HepG2 (cell line): Measurements from ENCODE around the gene CSKMT. TPM values are rescaled to one million over a fixed set of nuclear protein-coding genes. Genes with fewer than 3 reads are reported as not detected.
A peak's percentile ranks its signal among the peaks of the same experiment; 100 is the strongest.

ENCODE experiments used
- ATF3 ChIP-seq: sonication (generic); formaldehyde crosslinking; IDR thresholded peaks from 2 replicates; pipeline ENCODE4 v1.4.0; 2020; ENCODE audit warnings: missing genetic modification reagents
- ATM ChIP-seq: fragments of 450-650 bp; IDR thresholded peaks from 2 replicates; pipeline ENCODE4 v1.7.1; 2017; ENCODE audit warnings: mild to moderate bottlenecking, borderline replicate concordance
- CAMTA2 ChIP-seq: sonication (generic); formaldehyde crosslinking; IDR thresholded peaks from 2 replicates; pipeline ENCODE4 v1.4.0; 2020; ENCODE audit warnings: mild to moderate bottlenecking, missing genetic modification reagents, borderline replicate concordance
- CC2D1A ChIP-seq: sonication (generic); formaldehyde crosslinking; IDR thresholded peaks from 2 replicates; pipeline ENCODE4 v1.8.1; 2023; ENCODE audit warnings: mild to moderate bottlenecking, missing genetic modification reagents
- CHCHD3 ChIP-seq: sonication (generic); formaldehyde crosslinking; IDR thresholded peaks from 2 replicates; pipeline ENCODE4 v1.8.0; 2022; ENCODE audit warnings: mild to moderate bottlenecking, missing genetic modification reagents, moderate library complexity
- CHD4 ChIP-seq: fragments of 200-600 bp; sonication (generic); IDR thresholded peaks from 2 replicates; pipeline ENCODE4 v1.7.0; 2017; ENCODE audit warnings: mild to moderate bottlenecking, low read length, borderline replicate concordance
- GLMP ChIP-seq: sonication (generic); formaldehyde crosslinking; IDR thresholded peaks from 2 replicates; pipeline ENCODE4 v1.9.0; 2021; ENCODE audit warnings: missing genetic modification reagents, mild to moderate bottlenecking, borderline replicate concordance
- IRF2 ChIP-seq: IDR thresholded peaks from 2 replicates; pipeline ENCODE4 v1.6.1; 2018; ENCODE audit warnings: missing genetic modification reagents, missing compliant biosample characterization
- KDM4B ChIP-seq: sonication (generic); formaldehyde crosslinking; IDR thresholded peaks from 2 replicates; pipeline ENCODE4 v1.4.0; 2020; ENCODE audit warnings: missing genetic modification reagents
- MBNL3 ChIP-seq: fragments of 250-450 bp; sonication (Bioruptor Pico); conservative IDR thresholded peaks from 2 replicates; pipeline ENCODE4 v1.8.0; 2022; ENCODE audit warnings: mild to moderate bottlenecking, inconsistent platforms
- MEIS1 ChIP-seq: sonication (generic); formaldehyde crosslinking; IDR thresholded peaks from 2 replicates; pipeline ENCODE4 v1.9.0; 2021; ENCODE audit warnings: mild to moderate bottlenecking, missing genetic modification reagents, moderate library complexity, borderline replicate concordance
- NFIB ChIP-seq: sonication (generic); formaldehyde crosslinking; IDR thresholded peaks from 2 replicates; pipeline ENCODE4 v1.9.0; 2021; ENCODE audit warnings: missing genetic modification reagents, mild to moderate bottlenecking, borderline replicate concordance
- PPARG ChIP-seq: conservative IDR thresholded peaks from 2 replicates; pipeline ENCODE4 v1.6.1; 2016; ENCODE audit warnings: missing biosample characterization, missing genetic modification reagents
- RNF2 ChIP-seq: fragments of 450-650 bp; conservative IDR thresholded peaks from 2 replicates; pipeline ENCODE4 v1.6.1; 2016; ENCODE audit warnings: low read depth
- SNAPC2 ChIP-seq: sonication (generic); formaldehyde crosslinking; IDR thresholded peaks from 2 replicates; pipeline ENCODE4 v1.8.1; 2022; ENCODE audit warnings: mild to moderate bottlenecking, missing genetic modification reagents
- STAT6 ChIP-seq: sonication (generic); formaldehyde crosslinking; IDR thresholded peaks from 2 replicates; pipeline ENCODE4 v1.4.0; 2020; ENCODE audit warnings: missing genetic modification reagents, mild to moderate bottlenecking, borderline replicate concordance
- TCF7L2 ChIP-seq: IDR thresholded peaks from 2 replicates; pipeline ENCODE4 v1.6.1; 2011; ENCODE audit warnings: mild to moderate bottlenecking, low read depth, low read length, moderate library complexity
- ZIK1 ChIP-seq: sonication (generic); formaldehyde crosslinking; IDR thresholded peaks from 2 replicates; pipeline ENCODE4 v1.5.0; 2020; ENCODE audit warnings: mild to moderate bottlenecking, low read depth, missing genetic modification reagents, borderline replicate concordance
- ZNF234 ChIP-seq: sonication (generic); formaldehyde crosslinking; conservative IDR thresholded peaks from 2 replicates; pipeline ENCODE4 v1.5.1; 2020; ENCODE audit warnings: mild to moderate bottlenecking, missing genetic modification reagents
- ZNF251 ChIP-seq: sonication (generic); formaldehyde crosslinking; IDR thresholded peaks from 2 replicates; pipeline ENCODE4 v1.9.0; 2021; ENCODE audit warnings: mild to moderate bottlenecking, missing genetic modification reagents
- ZNF431 ChIP-seq: sonication (generic); formaldehyde crosslinking; IDR thresholded peaks from 2 replicates; pipeline ENCODE4 v1.9.0; 2022; ENCODE audit warnings: missing genetic modification reagents, low read depth, mild to moderate bottlenecking, borderline replicate concordance
- ZNF549 ChIP-seq: sonication (generic); formaldehyde crosslinking; IDR thresholded peaks from 2 replicates; pipeline ENCODE4 v1.5.0; 2020; ENCODE audit warnings: missing genetic modification reagents
- ZNF761 ChIP-seq: sonication (generic); formaldehyde crosslinking; conservative IDR thresholded peaks from 2 replicates; pipeline ENCODE4 v1.4.0; 2020; ENCODE audit warnings: mild to moderate bottlenecking, missing genetic modification reagents
- ZNF878 ChIP-seq: sonication (generic); formaldehyde crosslinking; IDR thresholded peaks from 2 replicates; pipeline ENCODE4 v1.8.1; 2023; ENCODE audit warnings: mild to moderate bottlenecking, missing genetic modification reagents, moderate library complexity
- polyA plus RNA-seq, 8 experiments: library from polyadenylated mRNA; depleted of rRNA in 3 of 8; stranded (reverse) in 7 of 8; unstranded in 1 of 8; fragments of >200 nt; fragmentation: Illumina TruSeq in 4 of 8; extraction: Trizol in 4 of 8; gene quantifications; 2 replicates each; pipeline versions ENCODE4 v1.2.1 to v1.2.3, GENCODE V29; 2011 to 2016; ENCODE audit warnings: low read depth in 4 of 8, missing spikeins in 1 of 8, mixed read lengths in 1 of 8; ENCODE audit not compliant: insufficient read depth in 1 of 8
- total RNA-seq, 5 experiments: library from RNA; depleted of rRNA; stranded (reverse); fragments of >200 nt; fragmentation: Illumina TruSeq; extraction: Trizol; gene quantifications; 2 replicates each; pipeline ENCODE4 v1.2.3, GENCODE V29; 2016; ENCODE audit warnings: low read depth in 1 of 5

CSKMT gene
- total and polyA plus RNA-seq, 2 of the 13 experiments (the other 11 are each of a cell fraction or from before 2014, with no cell fraction given) = 7.6 to 31.8 TPM

GRCh38 chr11:62705880-62706849 is 41.1 kb downstream of the CSKMT start (continued):
- TF ChIP-seq CHD4 (no peak), ZNF549 (no peak), PPARG (CRISPR knock-in tag) (no peak), ZIK1 (CRISPR knock-in tag) (no peak), ATM (no peak), MEIS1 (no peak), CAMTA2 (CRISPR knock-in tag) (no peak), RNF2 (no peak), TCF7L2 (no peak), ATF3 (CRISPR knock-in tag) (no peak), IRF2 (CRISPR knock-in tag) (no peak), ZNF251 (CRISPR knock-in tag) (no peak), ZNF234 (CRISPR knock-in tag) (no peak), SNAPC2 (CRISPR knock-in tag) (0 out of 2 replicates have a peak, but pooled peaks have one; percentile 9), GLMP (CRISPR knock-in tag) (no peak), CHCHD3 (CRISPR knock-in tag) (no peak), CC2D1A (CRISPR knock-in tag) (no peak), ZNF761 (CRISPR knock-in tag) (no peak), KDM4B (no peak), STAT6 (CRISPR knock-in tag) (no peak), NFIB (no peak), ZNF878 (CRISPR knock-in tag) (no peak), MBNL3 (CRISPR knock-in tag) (no peak), ZNF431 (no peak)
